HEK293T (cell line): ENCODE data around the gene ELF3.

ENCODE experiments used
- ARNT ChIP-seq: fragments of 450-650 bp; IDR thresholded peaks from 2 replicates; pipeline ENCODE4 v1.6.1; 2017; ENCODE audit warnings: mild to moderate bottlenecking
- BHLHE40 ChIP-seq: fragments of 450-650 bp; IDR thresholded peaks from 2 replicates; pipeline ENCODE4 v1.6.1; 2016; ENCODE audit warnings: mild to moderate bottlenecking, moderate library complexity, borderline replicate concordance
- ELF4 ChIP-seq: fragments of 450-650 bp; IDR thresholded peaks from 2 replicates; pipeline ENCODE4 v1.6.1; 2017; ENCODE audit warnings: antibody characterized with exemption
- FOXA1 ChIP-seq: fragments of 450-650 bp; IDR thresholded peaks from 2 replicates; pipeline ENCODE4 v1.6.1; 2016; ENCODE audit warnings: mild to moderate bottlenecking
- FOXK2 ChIP-seq: fragments of 450-650 bp; IDR thresholded peaks from 2 replicates; pipeline ENCODE4 v1.6.1; 2016; ENCODE audit warnings: mild to moderate bottlenecking
- FOXM1 ChIP-seq: fragments of 450-650 bp; IDR thresholded peaks from 2 replicates; pipeline ENCODE4 v1.6.1; 2017; ENCODE audit warnings: mild to moderate bottlenecking, borderline replicate concordance
- NFRKB ChIP-seq: fragments of 450-650 bp; IDR thresholded peaks from 2 replicates; pipeline ENCODE4 v1.6.1; 2016; ENCODE audit warnings: mild to moderate bottlenecking, moderate library complexity
- SP1 ChIP-seq: fragments of 450-650 bp; IDR thresholded peaks from 2 replicates; pipeline ENCODE4 v1.6.1; 2017
- SUZ12 ChIP-seq: fragments of 450-650 bp; IDR thresholded peaks from 2 replicates; pipeline ENCODE4 v1.6.1; 2016; ENCODE audit warnings: mild to moderate bottlenecking
- ZNF384 ChIP-seq: fragments of 450-650 bp; IDR thresholded peaks from 2 replicates; pipeline ENCODE4 v1.6.1; 2016

GRCh38 chr1:201970334-201971159 is 39.8 kb upstream of the ELF3 start:
- TF ChIP-seq SP1 (no peak), NFRKB (no peak), ZNF384 (no peak), FOXK2 (no peak), FOXM1 (no peak), ARNT (no peak), ELF4 (no peak), FOXA1 (no peak), SUZ12 (no peak), BHLHE40 (no peak)
